GM19099 (cell line): ENCODE measurements around the gene INTS15.

Experiments used
- POLR2A ChIP-seq: IDR thresholded peaks from 3 replicates; pipeline ENCODE4 v1.6.1; 2011; ENCODE audit warnings: low read depth; ENCODE audit not compliant: insufficient read length; ENCODE audit errors: extremely low read depth

Gene INTS15

GRCh38 chr7:6646465-6646864, 56.6 kb downstream of the INTS15 start:
- no peak for TF ChIP-seq POLR2A

GRCh38 chr7:6647080-6647479, 57.3 kb downstream of the INTS15 start:
- TF ChIP-seq POLR2A, result no peak

GRCh38 chr7:6647541-6647940, 57.7 kb downstream of the INTS15 start:
- no peak for TF ChIP-seq POLR2A

- TF ChIP-seq POLR2A, result no peak
Observed at GRCh38 chr7:6648066-6648814, 58.4 kb downstream of the INTS15 start.

GRCh38 chr7:6648815-6649104, 58.9 kb downstream of the INTS15 start:
- TF ChIP-seq POLR2A, result no peak

- TF ChIP-seq POLR2A, result no peak
Observed at GRCh38 chr7:6649241-6649961, 59.6 kb downstream of the INTS15 start.

- no peak for TF ChIP-seq POLR2A
Observed at GRCh38 chr7:6650086-6650485, 60.3 kb downstream of the INTS15 start.

- no peak for TF ChIP-seq POLR2A
Observed at GRCh38 chr7:6650521-6651011, 60.7 kb downstream of the INTS15 start.

- no peak for TF ChIP-seq POLR2A
Observed at GRCh38 chr7:6651851-6652445, 62.1 kb downstream of the INTS15 start.

- TF ChIP-seq POLR2A, result no peak
Observed at GRCh38 chr7:6652446-6653011, 62.7 kb downstream of the INTS15 start.

GRCh38 chr7:6653071-6654003, 63.5 kb downstream of the INTS15 start:
- TF ChIP-seq POLR2A, result no peak

- TF ChIP-seq POLR2A, result no peak
Observed at GRCh38 chr7:6654113-6654841, 64.5 kb downstream of the INTS15 start.

GRCh38 chr7:6654842-6655610, 65.2 kb downstream of the INTS15 start:
- TF ChIP-seq POLR2A, result no peak
